ENCODE results near the gene LDLRAD4. TPM values are rescaled to one million over a fixed set of nuclear protein-coding genes. Genes with fewer than 3 reads are reported as not detected.

Gene LDLRAD4
- total RNA-seq, 1 donor from 2014 or later: 20.4 TPM

- peak; percentile 63 for DNase-seq (ENCODE audit: extremely low spot score, unreplicated experiment)
- H3K36me3 Mint-ChIP-seq (ENCODE audit: unreplicated experiment): no peaks in the 10 kb centered on the region
- H3K27me3 Mint-ChIP-seq (ENCODE audit: unreplicated experiment): peaks cover 8% of the 10 kb centered on the region
- H3K9me3 Mint-ChIP-seq (ENCODE audit: unreplicated experiment): no peaks in the 10 kb centered on the region
- no peak overlapping the region for H3K4me3 Mint-ChIP-seq (ENCODE audit: unreplicated experiment)
- peaks cover 14% of the 10 kb centered on the region for H3K4me1 Mint-ChIP-seq (ENCODE audit: unreplicated experiment)
- H3K27ac Mint-ChIP-seq (ENCODE audit: unreplicated experiment): no peak overlapping the region
- TF ChIP-seq CTCF (IDR thresholded peaks at IDR 0.05): no peak
These were observed 399.4 kb downstream of the LDLRAD4 start for GRCh38 chr18:13617826-13618515.

GRCh38 chr18:13618760-13619438, 400.3 kb downstream of the LDLRAD4 start:
- H3K4me1 Mint-ChIP-seq (ENCODE audit: unreplicated experiment): peaks cover 14% of the 10 kb centered on the region
- H3K36me3 Mint-ChIP-seq (ENCODE audit: unreplicated experiment): no peaks in the 10 kb centered on the region
- H3K27ac Mint-ChIP-seq (ENCODE audit: unreplicated experiment): no peak overlapping the region
- TF ChIP-seq CTCF (IDR thresholded peaks at IDR 0.05): no peak
- no peaks in the 10 kb centered on the region for H3K9me3 Mint-ChIP-seq (ENCODE audit: unreplicated experiment)
- peak; percentile 69 for DNase-seq (ENCODE audit: extremely low spot score, unreplicated experiment)
- H3K27me3 Mint-ChIP-seq (ENCODE audit: unreplicated experiment): no peaks in the 10 kb centered on the region
- H3K4me3 Mint-ChIP-seq (ENCODE audit: unreplicated experiment): no peak overlapping the region

GRCh38 chr18:13619505-13620205, 401.1 kb downstream of the LDLRAD4 start:
- peak; percentile 76 for DNase-seq (ENCODE audit: extremely low spot score, unreplicated experiment)
- Mint-ChIP-seq H3K27me3 (ENCODE audit: unreplicated experiment) (no peaks in the 10 kb centered on the region), H3K9me3 (ENCODE audit: unreplicated experiment) (no peaks in the 10 kb centered on the region), H3K36me3 (ENCODE audit: unreplicated experiment) (no peaks in the 10 kb centered on the region), H3K4me1 (ENCODE audit: unreplicated experiment) (peaks cover 14% of the 10 kb centered on the region), H3K27ac (ENCODE audit: unreplicated experiment) (no peak overlapping the region), H3K4me3 (ENCODE audit: unreplicated experiment) (no peak overlapping the region)
- TF ChIP-seq CTCF (IDR thresholded peaks at IDR 0.05): no peak

- peak; percentile 74 for DNase-seq (ENCODE audit: extremely low spot score, unreplicated experiment)
- Mint-ChIP-seq H3K27me3 (ENCODE audit: unreplicated experiment) (no peaks in the 10 kb centered on the region), H3K4me1 (ENCODE audit: unreplicated experiment) (peaks cover 12% of the 10 kb centered on the region), H3K9me3 (ENCODE audit: unreplicated experiment) (no peaks in the 10 kb centered on the region), H3K36me3 (ENCODE audit: unreplicated experiment) (no peaks in the 10 kb centered on the region), H3K4me3 (ENCODE audit: unreplicated experiment) (no peak overlapping the region), H3K27ac (ENCODE audit: unreplicated experiment) (no peak overlapping the region)
- TF ChIP-seq CTCF (IDR thresholded peaks at IDR 0.05): no peak
These were observed 401.7 kb downstream of the LDLRAD4 start for GRCh38 chr18:13620206-13620672.
